ENCODE data around the gene WBP1L. TPM values are rescaled to one million over a fixed set of nuclear protein-coding genes. Genes with fewer than 3 reads are reported as not detected.
A peak's percentile ranks its signal among the peaks of the same experiment; 100 is the strongest.

WBP1L gene
- total and polyA plus RNA-seq, 2 of the 13 experiments (the other 11 are each of a cell fraction or from before 2014, with no cell fraction given) = 8.3 to 12.3 TPM

GRCh38 chr10:102731222-102731800, 12.4 kb upstream of the WBP1L start:
- FAIRE-seq = no peak

GRCh38 chr10:102732661-102733060, 11.1 kb upstream of the WBP1L start:
- 100% methylated on average over 1 of the region's 1 CpG for WGBS (ENCODE audit: low lambda C conversion rate)
- no peak overlapping the region for H3K4me2 ChIP-seq (ENCODE audit: low read depth, low read length)
- ATAC-seq (no peak), DNase-seq (ENCODE audit: low spot score) (no peak), FAIRE-seq (no peak)
- no peak overlapping the region for H3K9ac ChIP-seq (ENCODE audit: insufficient read depth, low read depth, low read length)
- in situ Hi-C loops (cut with HindIII; ENCODE audit: extremely low pct_ligation_motif_present, low pct_unique_long_range_greater_than_20kb) (loop anchor here (25.0 kb wide), 1 partner anchor 330 kb away; no protein-coding TSS in a partner anchor), intact Hi-C loops (cut with micrococcal nuclease; ENCODE audit: unreplicated experiment) (no loop called here)
- BruUV-seq (replicated peaks) = no TSS peak
- H3K36me3 ChIP-seq (replicated peaks in 1 of 2; ENCODE audit: control insufficient read depth in 1 of 2, insufficient read depth in 2 of 2, low read length in 2 of 2) = peaks cover 22 to 50% of the 10 kb centered on the region in 2 experiments
- no peaks in the 10 kb centered on the region for H3K27me3 ChIP-seq (ENCODE audit: control insufficient read depth in 1 of 2, insufficient read depth in 2 of 2, low read length in 2 of 2)
- peaks cover 3% of the 10 kb centered on the region; the same call in 1 of the 2 replicates for H4K20me1 ChIP-seq (ENCODE audit: insufficient read depth, low read length)
- no peaks in the 10 kb centered on the region for H3K4me1 ChIP-seq (ENCODE audit: insufficient read depth, low read length)
- no peak overlapping the region for H3K27ac ChIP-seq (ENCODE audit: extremely low read length, insufficient read depth, low read length)
- no peaks in the 10 kb centered on the region for H3K9me3 ChIP-seq (ENCODE audit: low read length)
- POLR2A ChIA-PET = interaction anchor here (0.6 to 1.8 kb wide), 2 partner anchors 18 to 82 kb away, joined by 3 to 4 read pairs; partner anchors contain the start of genes ARL3 and SFXN2
- no peaks in the 10 kb centered on the region for H3K79me2 ChIP-seq (ENCODE audit: insufficient read depth, low read length)
- no peak overlapping the region for H2AFZ ChIP-seq (ENCODE audit: low read length)
- no peak overlapping the region for H3K4me3 ChIP-seq (replicated peaks in 1 of 3; ENCODE audit: insufficient read depth in 1 of 3, low read depth in 2 of 3, low read length in 3 of 3)
- CTCF ChIA-PET (ENCODE audit: low intra/inter-chr PET ratio, low total read pairs) = no interaction called here
- TF ChIP-seq ZSCAN5A (CRISPR knock-in tag; IDR thresholded peaks at IDR 0.05; ENCODE audit: borderline replicate concordance) (no peak), ZBTB20 (CRISPR knock-in tag; IDR thresholded peaks at IDR 0.05; ENCODE audit: borderline replicate concordance, low read depth) (no peak), SPEN (CRISPR knock-in tag; IDR thresholded peaks at IDR 0.05; ENCODE audit: low read depth) (no peak), ZNF737 (CRISPR knock-in tag; IDR thresholded peaks at IDR 0.05; ENCODE audit: borderline replicate concordance) (no peak), CREM (IDR thresholded peaks at IDR 0.05) (no peak), CREM (CRISPR knock-in tag; IDR thresholded peaks at IDR 0.05) (no peak), ZBTB14 (CRISPR knock-in tag; IDR thresholded peaks at IDR 0.05) (no peak), RBFOX2 (IDR thresholded peaks at IDR 0.05; ENCODE audit: low read depth, low read length) (no peak), CENPT (CRISPR knock-in tag; IDR thresholded peaks at IDR 0.05; ENCODE audit: low read depth) (no peak), NAIF1 (CRISPR knock-in tag; IDR thresholded peaks at IDR 0.05; ENCODE audit: borderline replicate concordance) (no peak), ZNF607 (CRISPR knock-in tag; IDR thresholded peaks at IDR 0.05; ENCODE audit: borderline replicate concordance) (no peak), U2AF2 (IDR thresholded peaks at IDR 0.05; ENCODE audit: low read depth, low read length) (no peak), ZIK1 (CRISPR knock-in tag; IDR thresholded peaks at IDR 0.05; ENCODE audit: borderline replicate concordance, low read depth) (no peak), ZNF572 (CRISPR knock-in tag; IDR thresholded peaks at IDR 0.05) (no peak), ZNF329 (CRISPR knock-in tag; IDR thresholded peaks at IDR 0.05; ENCODE audit: low read depth) (no peak)

More at GRCh38 chr10:102731222-102731800, 12.4 kb upstream of the WBP1L start:
- no peak for DNase-seq (ENCODE audit: low spot score)
- ChIA-PET POLR2A (interaction anchor here (0.7 to 1.8 kb wide), 2 partner anchors 13 to 17 kb away, joined by 3 to 4 read pairs; partner anchors contain the start of genes ARL3 and SFXN2), CTCF (ENCODE audit: low intra/inter-chr PET ratio, low total read pairs) (no interaction called here)
- no peak for ATAC-seq
- no peaks in the 10 kb centered on the region for H3K27me3 ChIP-seq (ENCODE audit: control insufficient read depth in 1 of 2, insufficient read depth in 2 of 2, low read length in 2 of 2)
- H3K4me1 ChIP-seq (ENCODE audit: insufficient read depth, low read length) = no peaks in the 10 kb centered on the region
- no peak overlapping the region for H3K9ac ChIP-seq (ENCODE audit: insufficient read depth, low read depth, low read length)
- in situ Hi-C loops (cut with HindIII; ENCODE audit: extremely low pct_ligation_motif_present, low pct_unique_long_range_greater_than_20kb) = loop anchor here (25.0 kb wide), 1 partner anchor 331 kb away; no protein-coding TSS in a partner anchor
- H3K79me2 ChIP-seq (ENCODE audit: insufficient read depth, low read length) = no peaks in the 10 kb centered on the region
- peaks cover 3% of the 10 kb centered on the region; the same call in 1 of the 2 replicates for H4K20me1 ChIP-seq (ENCODE audit: insufficient read depth, low read length)
- BruUV-seq (replicated peaks) = no TSS peak
- intact Hi-C loops (cut with micrococcal nuclease; ENCODE audit: unreplicated experiment) = no loop called here
- peaks cover 28 to 62% of the 10 kb centered on the region in 2 experiments for H3K36me3 ChIP-seq (replicated peaks in 1 of 2; ENCODE audit: control insufficient read depth in 1 of 2, insufficient read depth in 2 of 2, low read length in 2 of 2)
- TF ChIP-seq KDM3A (CRISPR knock-in tag; IDR thresholded peaks at IDR 0.05; ENCODE audit: low read depth) = no peak
- peak; percentile 83 for TF ChIP-seq ZNF629 (CRISPR knock-in tag; conservative IDR thresholded peaks at IDR 0.05)
- no peak for TF ChIP-seq ZFY (CRISPR knock-in tag; IDR thresholded peaks at IDR 0.05)
- TF ChIP-seq HNRNPL (IDR thresholded peaks at IDR 0.05; ENCODE audit: low read depth, low read length) = no peak
- no peak overlapping the region for H3K4me3 ChIP-seq (replicated peaks in 1 of 3; ENCODE audit: insufficient read depth in 1 of 3, low read depth in 2 of 3, low read length in 3 of 3)
- H2AFZ ChIP-seq (ENCODE audit: low read length) = no peak overlapping the region
- H3K27ac ChIP-seq (ENCODE audit: extremely low read length, insufficient read depth, low read length) = no peak overlapping the region
- no peaks in the 10 kb centered on the region for H3K9me3 ChIP-seq (ENCODE audit: low read length)
- WGBS (ENCODE audit: low lambda C conversion rate) = 93% methylated on average over 3 of the region's 5 CpGs
- H3K4me2 ChIP-seq (ENCODE audit: low read depth, low read length) = no peak overlapping the region
